H1 (cell line): ENCODE data around the gene GLUD1. TPM values are rescaled to one million over a fixed set of nuclear protein-coding genes. Genes with fewer than 3 reads are reported as not detected.

ENCODE experiments used
- SP2 ChIP-seq: IDR thresholded peaks from 2 replicates; pipeline ENCODE4 v1.6.1; 2012; ENCODE audit warnings: mild to moderate bottlenecking, low read length, inconsistent platforms
- polyA plus RNA-seq, 7 experiments: library from polyadenylated mRNA; depleted of rRNA in 3 of 7; stranded (reverse) in 5 of 7; unstranded in 2 of 7; fragments of >200 nt in 5 of 7; fragments of 200-250 nt in 2 of 7; gene quantifications; 1 replicate in 5 of 7; 2 replicates in 1 of 7; 4 replicates in 1 of 7; pipeline versions ENCODE4 v1.2.1 to v1.2.3, GENCODE V29; 2011 to 2013; ENCODE audit warnings: missing spikeins in 2 of 7, mixed read lengths in 2 of 7
- total RNA-seq: library from RNA; stranded (reverse); fragmentation: NEBNext Ultra II Directional; extraction: Animal tissue kit (Norgen Biotek cat#: 25700); gene quantifications from 2 replicates; pipeline ENCODE4 v1.2.1, GENCODE V29; 2021

Gene GLUD1
- total and polyA plus RNA-seq, 2 of the 8 experiments (the other 6 are each of a cell fraction or from before 2014, with no cell fraction given) = 41.0 to 96.2 TPM

- no peak for TF ChIP-seq SP2
These were observed 34.2 kb downstream of the GLUD1 start (continued) for GRCh38 chr10:87060280-87060928.
